AML-193 (cell line): ENCODE measurements around the gene DNAJB2.
"Not testable (repeated sequence)": the region's sequence is repeated elsewhere in the genome, so short reads cannot be mapped to it uniquely, and the experiment has no call there.

ENCODE experiments used
- DNase-seq, 2 experiments: peaks; one replicate each; lab custom pipeline; 2025; lab: John Stamatoyannopoulos, UW

The DNAJB2 gene

DNA sequence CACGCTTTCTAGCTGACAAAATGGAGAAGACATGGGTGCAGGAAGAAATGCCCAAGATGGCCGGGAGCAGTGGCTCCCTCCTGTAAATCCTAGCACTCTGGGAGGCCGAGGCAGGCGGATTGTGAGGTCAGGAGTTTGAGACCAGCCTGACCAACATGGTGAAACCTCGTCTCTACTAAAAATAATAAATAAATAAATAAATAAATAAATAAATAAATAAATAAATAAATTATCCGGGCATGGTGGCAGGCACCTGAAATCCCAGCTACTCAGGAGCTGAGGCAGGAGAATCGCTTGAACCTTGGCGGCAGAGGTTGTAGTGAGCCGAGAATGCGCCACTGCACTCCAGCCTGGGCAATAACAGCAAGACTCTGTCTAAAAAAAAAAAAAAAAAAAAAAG lies 20.2 kb upstream of the DNAJB2 start:
- DNase-seq, result not testable (repeated sequence)

DNA sequence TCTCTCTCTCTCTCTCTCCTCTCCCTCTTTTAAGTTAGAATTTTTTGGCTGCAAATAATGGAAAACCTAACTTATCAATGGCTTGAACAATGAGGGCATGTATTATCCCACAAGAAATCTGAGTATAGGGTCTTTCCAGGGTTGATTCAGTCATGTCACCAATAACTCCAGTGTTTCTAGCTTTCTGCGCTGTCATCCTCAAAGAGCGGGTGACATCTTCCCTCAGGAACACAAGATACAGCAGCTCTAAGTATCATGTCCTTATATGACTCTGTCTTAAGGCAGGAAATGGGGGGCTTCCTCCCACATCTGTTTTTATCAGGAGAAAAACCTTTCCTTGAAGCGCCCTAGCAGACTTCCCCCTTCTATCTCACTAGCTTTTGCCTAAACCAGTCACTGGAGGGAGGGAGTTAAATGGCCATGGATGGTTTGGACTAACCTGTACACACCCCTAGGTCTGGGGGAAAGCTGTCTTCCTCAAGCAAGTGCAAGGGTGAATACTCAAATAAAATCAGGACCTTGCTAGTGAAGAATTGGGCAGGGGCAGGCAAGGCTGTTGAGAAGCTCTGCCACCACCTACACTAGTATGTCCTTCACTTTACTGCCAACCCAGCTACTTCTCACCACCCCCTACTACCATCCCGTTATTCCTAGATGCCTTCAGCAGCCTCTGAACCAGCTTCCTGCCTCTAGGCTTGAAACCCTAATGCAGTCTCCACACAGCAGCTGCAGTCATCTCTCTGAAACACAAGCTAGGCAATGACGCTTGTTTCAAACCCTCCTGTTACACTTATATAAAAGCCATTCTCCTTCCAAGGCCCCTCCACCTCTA lies 17.9 kb upstream of the DNAJB2 start:
- DNase-seq, result no peak

DNA sequence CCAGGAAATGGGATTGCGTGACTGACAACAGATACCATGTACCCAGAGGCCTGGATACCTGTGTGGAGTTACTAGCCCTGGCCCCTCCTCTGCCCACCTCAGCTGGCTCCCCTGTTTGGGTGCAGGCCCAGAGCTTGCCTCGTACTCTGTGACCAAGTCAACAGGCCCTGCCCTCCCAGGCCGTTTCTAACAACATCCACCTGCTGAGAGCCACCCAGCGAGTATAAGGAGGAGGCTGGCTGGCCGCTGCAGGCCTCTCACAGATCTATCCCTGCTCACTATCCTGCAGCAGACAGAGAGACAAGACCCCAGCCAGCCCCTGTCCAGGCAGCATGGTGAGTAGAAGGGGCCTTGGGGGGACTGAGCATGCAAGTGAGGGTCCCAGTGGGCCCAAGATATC lies 12.9 kb upstream of the DNAJB2 start:
- DNase-seq, result no peak

DNA sequence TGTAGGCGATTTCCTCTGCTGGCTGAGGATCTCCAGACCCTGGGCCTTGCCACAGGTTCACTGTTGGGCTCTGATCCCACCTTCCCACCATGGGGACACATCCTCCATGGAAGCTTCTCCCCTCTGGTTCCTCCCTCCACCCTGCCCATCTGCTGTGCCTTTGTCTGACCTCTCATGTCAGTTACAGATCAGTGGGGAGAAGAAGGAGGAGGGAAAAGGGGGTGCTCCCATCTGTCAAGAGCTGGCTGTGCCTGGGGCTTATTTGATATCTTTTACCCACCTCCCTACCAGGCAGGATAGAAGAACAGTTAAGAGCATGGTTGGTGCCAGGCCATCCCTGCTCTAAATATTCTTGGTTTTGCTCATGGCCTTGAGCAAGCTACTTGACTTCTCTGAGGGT lies 12.3 kb upstream of the DNAJB2 start:
- no peak for DNase-seq

DNA sequence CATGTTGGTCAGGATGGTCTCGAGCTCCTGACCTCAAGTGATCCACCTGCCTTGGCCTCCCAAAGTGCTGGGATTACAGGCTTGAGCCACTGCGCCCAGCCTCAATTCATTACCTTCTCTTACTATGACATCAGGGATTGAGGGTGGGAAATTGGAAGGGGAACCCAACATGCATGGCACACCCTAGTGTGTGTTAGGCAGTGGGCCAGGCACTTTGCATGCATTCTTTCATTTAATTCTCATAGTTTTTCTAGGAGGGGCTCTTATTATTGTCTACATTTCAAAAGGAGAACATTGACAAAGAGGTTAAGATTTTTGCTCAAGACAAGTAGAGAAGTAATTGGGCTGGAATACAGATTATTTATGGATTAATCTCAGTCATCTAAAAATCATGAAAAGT lies 10.9 kb upstream of the DNAJB2 start:
- DNase-seq, result no peak

DNA sequence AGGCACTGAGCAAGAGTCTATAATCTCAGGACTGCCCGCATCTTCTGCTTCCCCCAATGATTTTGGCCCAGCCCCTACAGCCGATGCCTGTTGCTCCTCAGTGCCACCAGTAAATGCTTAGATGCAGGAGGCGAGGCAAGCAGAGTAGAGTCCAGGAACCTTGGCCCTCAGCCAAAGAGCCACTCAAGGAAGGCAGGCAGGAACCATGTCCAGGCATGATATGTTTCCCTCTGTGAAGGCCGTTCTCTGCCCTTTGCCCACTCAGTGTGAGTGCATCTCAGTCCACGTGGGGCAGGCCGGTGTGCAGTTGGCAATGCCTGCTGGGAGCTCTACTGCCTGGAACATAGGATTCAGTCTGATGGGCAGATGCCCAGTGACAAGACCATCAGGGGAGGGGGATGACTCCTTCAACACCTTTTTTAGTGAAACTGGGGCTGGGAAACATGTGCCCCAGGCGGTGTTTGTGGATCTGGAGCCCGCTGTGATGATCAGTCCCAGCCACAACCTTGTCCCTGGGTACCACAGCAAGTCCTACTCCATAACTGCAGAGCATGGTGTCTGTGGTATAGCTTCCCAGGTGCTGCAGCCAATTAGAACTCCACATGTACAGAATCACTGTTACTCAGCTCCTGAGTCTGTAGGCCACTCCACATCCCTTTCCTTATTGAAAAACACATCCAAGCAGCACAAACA lies 9.7 kb upstream of the DNAJB2 start:
- DNase-seq, result no peak

DNA sequence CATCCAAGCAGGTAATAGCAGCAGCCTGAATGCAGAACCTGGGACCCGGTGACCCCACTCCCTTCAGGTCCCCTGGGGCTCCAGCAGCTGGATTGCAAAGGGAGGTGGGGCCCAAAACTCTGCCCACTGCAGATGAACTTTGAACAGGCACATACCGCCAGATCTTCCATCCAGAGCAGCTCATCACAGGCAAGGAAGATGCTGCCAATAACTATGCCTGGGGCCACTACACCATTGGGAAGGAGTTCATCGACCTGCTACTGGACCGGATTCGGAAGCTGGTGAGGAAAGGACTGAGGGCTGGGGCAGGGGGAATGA lies 9.2 kb upstream of the DNAJB2 start:
- no peak for DNase-seq

DNA sequence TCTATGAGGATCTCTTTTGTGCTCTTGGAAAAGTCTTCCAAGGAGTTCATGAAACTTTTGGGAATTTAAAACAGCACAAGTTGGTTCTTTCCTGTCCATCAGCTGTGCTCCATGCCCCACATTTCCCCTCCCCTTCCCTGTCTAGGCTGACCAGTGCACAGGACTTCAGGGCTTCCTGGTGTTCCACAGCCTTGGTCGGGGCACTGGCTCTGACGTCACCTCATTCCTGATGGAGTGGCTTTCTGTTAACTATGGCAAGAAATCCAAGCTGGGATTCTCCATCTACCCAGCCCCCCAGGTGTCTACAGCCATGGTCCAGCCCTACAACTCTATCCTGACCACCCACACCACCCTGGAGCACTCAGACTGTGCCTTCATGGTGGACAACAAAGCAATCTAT lies 8.1 kb upstream of the DNAJB2 start:
- no peak for DNase-seq

DNA sequence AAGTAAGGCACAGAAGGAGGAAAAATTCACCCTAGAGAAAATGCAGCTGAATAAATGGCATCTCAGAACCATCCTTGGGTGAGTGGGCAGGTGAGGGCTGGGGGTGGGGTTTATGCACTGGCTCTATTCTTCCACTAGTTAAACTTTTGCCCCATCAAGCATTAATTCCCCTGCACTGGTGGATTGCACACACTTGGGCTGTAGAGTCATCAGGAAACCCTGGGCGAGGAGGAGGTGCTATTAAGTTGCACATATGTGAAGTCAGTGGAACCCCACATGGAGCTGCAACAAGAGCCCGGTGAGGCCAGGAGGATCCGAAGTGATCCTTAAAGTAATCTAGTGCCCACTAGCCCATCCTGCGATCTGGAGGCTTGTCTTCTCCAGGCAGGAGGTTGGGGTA lies 6.8 kb upstream of the DNAJB2 start:
- DNase-seq, result no peak

DNA sequence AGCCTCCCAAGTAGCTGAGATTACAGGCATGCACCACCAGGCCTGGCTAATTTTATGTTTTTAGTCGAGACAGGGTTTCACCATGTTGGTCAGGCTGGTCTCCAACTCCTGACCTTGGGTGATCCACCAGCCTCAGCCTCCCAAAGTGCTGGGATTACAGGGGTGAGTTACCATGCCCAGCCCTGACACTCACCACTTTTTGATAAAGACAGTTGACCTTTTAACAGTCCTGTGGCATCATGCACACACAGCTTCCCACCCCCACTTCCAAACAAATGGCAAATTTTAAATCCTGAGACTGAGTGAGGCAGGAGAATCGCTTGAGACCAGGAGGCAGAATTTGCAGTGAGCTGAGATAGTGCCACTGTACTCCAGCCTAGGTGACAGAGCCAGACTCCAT lies 6.2 kb upstream of the DNAJB2 start:
- DNase-seq, result no peak

DNA sequence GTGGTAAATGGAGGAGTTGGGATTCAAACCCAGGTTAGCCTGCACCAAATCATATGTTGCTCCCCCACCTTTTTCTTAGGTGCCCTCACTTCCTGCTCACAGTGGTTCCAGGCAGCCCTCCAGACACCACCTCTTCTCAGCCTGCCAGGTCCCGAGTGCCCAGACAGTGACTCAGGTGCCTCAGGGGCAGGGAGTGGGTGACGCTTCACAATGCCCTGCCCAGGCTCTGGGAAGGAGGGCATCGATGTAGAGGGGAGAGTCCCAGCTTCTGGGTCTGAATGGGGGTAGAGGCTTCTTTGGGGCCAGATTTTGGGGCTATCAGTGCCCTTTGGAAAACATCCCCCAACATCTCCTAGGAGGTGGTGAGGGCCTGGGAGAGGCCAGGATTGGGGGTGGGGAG lies 5.2 kb upstream of the DNAJB2 start:
- DNase-seq, result no peak

DNA sequence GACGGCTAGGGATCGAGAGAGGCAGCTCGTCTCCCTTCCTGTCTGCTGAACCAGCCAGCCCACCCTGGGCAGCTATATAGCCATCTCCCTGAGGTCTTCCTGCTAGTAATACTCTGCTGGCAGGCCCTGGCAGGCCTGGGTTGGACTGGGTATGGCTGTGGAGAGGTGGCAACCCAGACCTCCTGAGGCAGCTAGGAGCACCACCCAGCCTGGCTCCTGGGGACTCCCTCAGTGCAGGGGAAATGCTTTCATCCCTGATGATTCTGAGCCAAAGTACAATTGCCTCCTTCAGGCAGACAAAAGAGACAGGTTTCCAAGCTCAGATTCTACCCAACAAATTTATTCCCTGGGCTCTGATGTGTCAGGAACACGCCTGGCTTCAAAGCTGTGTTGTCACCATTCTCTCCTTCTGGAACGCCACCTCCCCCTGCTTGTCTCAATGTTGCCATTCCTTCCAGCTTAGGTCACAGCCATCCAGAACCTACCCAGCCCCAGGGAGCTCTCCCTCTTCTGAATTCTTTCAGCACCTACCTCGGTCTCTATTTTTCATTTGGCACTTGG lies 4.7 kb upstream of the DNAJB2 start:
- DNase-seq, result no peak

DNA sequence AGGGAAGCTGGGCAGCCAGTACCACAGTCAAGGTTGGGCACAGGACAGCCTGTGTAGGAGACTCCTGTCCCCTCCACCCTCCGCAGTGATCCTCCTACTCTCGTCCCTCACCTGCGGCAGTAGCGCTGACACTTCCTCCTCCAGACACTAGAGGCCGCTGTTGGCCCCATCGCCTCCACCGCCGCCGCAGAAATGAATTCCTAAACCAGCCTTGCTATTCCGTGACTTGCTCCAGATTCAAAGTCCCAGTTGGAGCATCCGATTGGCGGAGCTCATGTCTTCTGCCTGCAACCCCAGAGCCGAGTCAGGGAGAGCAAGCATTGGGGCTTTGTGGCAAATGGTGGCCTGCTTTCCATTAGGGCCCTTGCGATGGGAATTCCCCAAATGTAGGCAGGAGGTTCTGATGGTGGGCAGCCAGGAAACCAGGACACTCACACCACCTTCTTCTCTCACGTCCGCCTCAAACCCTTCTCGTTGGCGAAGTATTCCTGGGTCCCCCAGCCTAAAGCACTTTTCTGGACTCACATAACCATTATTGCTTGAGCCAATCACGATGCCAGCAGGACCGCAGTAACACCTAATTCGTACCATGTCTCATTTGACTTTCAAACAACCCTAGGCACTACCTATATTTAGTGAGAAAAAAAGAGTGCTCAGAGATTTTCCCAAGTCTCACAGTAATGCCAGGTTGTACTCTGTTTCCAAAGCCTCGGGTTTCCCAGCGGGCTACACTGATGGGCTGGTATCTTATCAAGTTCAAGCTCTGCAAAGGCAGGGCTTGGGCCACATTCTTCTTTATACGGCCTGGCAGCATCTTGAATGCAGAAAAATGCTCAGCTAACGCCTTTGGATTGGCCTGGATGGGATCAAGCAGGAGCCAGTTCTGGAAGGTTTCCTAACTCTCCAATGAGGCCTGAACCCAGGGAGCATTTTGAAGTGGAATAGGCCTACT lies 1.2 kb upstream of the DNAJB2 start:
- DNase-seq, result peak; percentile 41 to 50

DNA sequence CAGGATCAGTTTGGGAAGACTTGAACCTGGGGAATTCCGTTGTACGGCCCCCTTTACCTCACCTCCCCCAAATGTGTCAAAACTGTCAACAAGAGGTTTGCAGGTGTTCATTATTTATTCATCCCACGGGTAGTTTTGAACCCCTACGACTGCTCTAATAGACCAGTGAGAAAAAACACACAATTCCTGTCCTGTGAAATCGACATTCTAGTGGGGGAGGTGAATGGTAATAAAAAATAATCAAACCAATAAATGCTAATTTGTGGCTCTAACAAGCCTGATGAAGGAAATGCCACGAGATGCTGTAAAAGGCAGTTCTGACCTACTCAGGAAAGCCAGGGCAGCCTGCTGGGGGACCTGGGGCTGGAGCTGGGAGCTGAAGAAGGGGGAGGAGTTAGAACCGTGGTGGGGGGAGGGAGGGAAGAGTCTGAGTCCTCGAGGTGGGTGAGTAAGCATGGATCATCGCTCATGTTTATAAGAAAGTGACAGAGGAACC lies 463 bp upstream of the DNAJB2 start:
- no peak for DNase-seq

DNA sequence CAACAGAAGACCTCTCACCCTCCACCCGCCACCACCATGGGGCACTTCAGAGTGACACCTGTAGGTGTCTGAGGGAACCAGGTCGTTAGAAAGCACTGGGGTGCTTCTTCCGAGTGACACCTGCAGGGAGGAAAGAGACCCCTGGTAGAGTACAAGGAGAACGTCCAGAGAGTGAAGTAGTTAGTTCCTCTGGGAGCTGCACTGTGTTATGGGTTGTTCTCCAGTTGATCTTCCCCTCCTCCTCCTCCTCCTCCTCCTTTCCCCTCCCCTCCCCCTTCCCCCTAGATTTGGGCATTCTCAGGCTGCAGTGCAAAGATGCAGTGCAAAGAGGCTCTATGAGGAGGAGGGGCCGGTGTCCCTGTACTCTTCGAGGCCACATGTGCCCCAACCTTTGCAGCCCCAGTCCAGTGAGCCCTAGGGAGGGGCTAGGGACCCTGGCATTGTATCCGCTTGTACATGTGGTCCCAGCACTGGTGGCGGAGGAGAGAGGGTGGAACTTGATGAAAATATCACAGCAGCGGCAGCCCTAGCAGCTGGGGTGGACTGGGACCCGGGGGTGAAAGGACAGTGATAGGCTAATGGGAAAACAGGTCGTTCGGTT lies 850 bp downstream of the DNAJB2 start:
- no peak for DNase-seq

DNA sequence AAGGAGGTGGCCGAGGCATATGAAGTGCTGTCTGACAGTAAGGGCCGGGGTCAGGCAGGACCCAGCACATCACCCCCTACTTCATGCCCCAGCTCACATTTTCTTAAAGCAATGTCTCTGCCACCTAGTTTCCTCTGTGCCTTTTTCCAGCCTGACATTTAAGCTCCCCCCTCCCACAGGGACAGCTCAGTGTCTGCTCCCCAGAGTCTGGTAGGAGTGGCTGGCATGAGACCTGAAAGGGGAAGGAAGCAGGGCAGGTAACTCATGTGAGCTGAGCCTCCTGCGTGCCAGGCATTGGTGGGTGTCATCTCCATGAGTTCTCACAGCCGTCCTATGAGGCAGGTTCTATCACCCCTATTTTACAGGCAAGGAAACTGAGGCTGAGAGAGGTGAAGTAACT lies 1.5 kb downstream of the DNAJB2 start:
- no peak for DNase-seq

DNA sequence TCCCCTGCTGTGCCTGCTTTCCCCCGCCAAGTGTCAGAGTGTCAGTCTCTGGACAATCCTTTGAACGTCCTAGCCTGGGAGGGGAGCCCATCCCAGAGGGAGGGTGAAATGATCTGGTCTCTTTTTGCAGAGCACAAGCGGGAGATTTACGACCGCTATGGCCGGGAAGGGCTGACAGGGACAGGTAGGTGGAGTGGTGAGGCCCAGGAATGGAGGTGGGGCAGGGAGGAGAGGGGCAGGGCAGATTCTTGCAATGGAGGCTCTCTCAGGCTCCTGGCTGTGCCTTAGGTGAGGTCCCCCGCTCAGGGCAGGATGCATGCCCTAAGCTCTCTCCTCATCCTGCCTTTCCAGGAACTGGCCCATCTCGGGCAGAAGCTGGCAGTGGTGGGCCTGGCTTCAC lies 2.4 kb downstream of the DNAJB2 start:
- DNase-seq, result no peak

DNA sequence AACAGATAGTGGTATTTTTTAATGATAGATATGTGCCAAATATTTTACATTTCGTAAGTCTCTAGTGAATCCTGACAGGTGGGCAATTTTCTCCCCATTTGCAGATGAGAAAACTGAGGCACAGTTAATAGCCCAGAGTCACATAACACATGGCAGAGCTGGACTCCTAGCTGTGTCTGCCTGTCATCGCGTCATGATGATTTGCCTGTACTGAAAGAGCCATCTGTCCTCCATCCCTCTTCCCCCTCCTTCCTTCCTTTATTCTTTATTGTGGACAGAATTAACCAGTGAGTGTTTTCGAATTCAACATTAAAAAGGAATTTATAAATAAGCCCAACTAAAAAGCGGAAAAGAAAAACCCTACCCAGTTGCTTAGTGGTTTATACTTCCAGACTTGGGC lies 3.2 kb downstream of the DNAJB2 start:
- no peak for DNase-seq

DNA sequence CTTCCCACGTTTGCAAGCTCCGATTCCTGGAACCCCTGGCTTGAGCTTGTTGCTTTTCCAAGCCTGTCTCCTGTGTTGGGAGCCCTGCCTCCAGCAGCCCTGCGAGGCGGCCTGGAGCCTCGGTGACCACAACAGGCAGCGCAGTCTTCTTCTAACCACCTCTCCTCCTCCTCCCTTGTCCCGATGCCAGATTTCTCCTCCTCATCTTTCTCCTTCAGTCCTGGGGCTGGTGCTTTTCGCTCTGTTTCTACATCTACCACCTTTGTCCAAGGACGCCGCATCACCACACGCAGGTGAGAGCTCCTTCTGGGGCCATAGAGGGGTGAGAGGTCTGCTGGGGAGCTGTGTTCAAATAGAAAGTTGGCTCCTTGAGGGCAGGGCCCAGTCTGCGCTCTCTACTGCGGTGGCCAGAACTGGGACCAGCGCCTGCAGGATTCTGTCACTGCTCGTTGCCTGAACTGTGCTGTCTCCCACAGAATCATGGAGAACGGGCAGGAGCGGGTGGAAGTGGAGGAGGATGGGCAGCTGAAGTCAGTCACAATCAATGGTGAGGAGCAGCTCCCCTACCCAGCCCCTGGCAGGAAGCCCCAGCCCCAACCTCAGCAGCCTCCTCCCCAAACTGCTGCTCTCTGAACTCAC lies 3.9 kb downstream of the DNAJB2 start:
- no peak for DNase-seq

DNA sequence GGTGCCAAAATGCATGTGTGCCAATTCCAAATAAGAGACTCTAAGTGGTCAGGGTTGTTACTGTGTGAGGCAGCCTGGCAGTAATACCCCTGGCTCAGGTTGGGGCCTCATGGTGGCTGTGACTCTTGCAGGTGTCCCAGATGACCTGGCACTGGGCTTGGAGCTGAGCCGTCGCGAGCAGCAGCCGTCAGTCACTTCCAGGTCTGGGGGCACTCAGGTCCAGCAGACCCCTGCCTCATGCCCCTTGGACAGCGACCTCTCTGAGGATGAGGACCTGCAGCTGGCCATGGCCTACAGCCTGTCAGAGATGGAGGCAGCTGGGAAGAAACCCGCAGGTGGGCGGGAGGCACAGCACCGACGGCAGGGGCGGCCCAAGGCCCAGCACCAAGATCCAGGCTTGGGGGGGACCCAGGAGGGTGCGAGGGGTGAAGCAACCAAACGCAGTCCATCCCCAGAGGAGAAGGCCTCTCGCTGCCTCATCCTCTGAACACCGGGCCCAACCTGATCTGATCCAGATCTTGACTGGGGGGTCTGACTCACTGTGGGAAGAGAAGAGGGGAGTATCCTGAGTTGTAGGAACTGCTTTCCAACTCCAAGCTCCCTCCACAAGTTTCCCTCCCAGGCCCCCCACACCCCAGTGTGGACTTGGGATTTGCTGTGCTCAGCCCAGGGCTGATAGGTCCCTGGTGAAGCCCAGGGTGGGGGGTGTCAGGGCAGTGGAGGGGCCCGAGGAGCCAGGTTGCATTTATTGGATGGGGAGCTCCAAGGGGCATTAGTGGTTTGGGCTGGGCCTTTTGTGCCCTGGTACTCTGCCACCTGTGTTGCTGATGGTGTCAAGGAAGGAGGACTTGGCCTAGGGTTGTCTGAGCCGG lies 5.6 kb downstream of the DNAJB2 start:
- no peak for DNase-seq
